Ovary (tissue), 9 donors: ENCODE results near the gene IL23R. TPM values are rescaled to one million over a fixed set of nuclear protein-coding genes. Genes with fewer than 3 reads are reported as not detected.
A peak's percentile ranks its signal among the peaks of the same experiment; 100 is the strongest.

Experiments
- DNase-seq, 5 donors: peaks; one replicate each; pipeline ENCODE4 v3.0.0-alpha.2; 2019 to 2020
- H3K27ac ChIP-seq, 2 donors: fragments of 200-600 bp; one replicate each; pipeline versions ENCODE4 v1.5.1 to v1.8.0; 2019 to 2022
- H3K27me3 ChIP-seq: fragments of 200-600 bp; one replicate; pipeline ENCODE4 v1.8.0; 2022
- H3K36me3 ChIP-seq: fragments of 200-600 bp; sonication (generic); one replicate; pipeline ENCODE4 v1.5.1; 2019
- H3K4me1 ChIP-seq: one replicate; pipeline ENCODE4 v1.8.1; 2013; ENCODE audit warnings: mild to moderate bottlenecking, moderate library complexity; ENCODE audit not compliant: insufficient read depth
- H3K4me3 ChIP-seq: fragments of 200-600 bp; sonication (generic); one replicate; pipeline ENCODE4 v1.5.1; 2017
- H3K9me3 ChIP-seq, 2 donors: fragments of 200-600 bp in 1 of 2; sonication (generic) in 1 of 2; one replicate each; pipeline versions ENCODE4 v1.5.1 to v1.8.1; 2013 to 2019; ENCODE audit warnings: mild to moderate bottlenecking in 1 of 2, moderate library complexity in 1 of 2
- EP300 ChIP-seq: sonication (generic); formaldehyde crosslinking; IDR thresholded peaks from one replicate; pipeline ENCODE4 v1.6.1; 2017; ENCODE audit warnings: antibody characterized with exemption
- POLR2A ChIP-seq: fragments of 450-650 bp; IDR thresholded peaks from one replicate; pipeline ENCODE4 v1.6.1; 2017; ENCODE audit warnings: antibody characterized with exemption, mild to moderate bottlenecking, moderate library complexity
- WGBS, 3 donors: extraction: QIAGEN DNeasy Blood & Tissue Kit in 1 of 3; methylation state at CpG; one replicate each; pipeline versions ENCODE4 v1.1.5 to v1.1.7; 2013 to 2017; 5-methylcytosine and 5-hydroxymethylcytosine counted together
- intact Hi-C, 4 donors: fragments of 100-400 bp; cut with DNase I; formaldehyde crosslinking; loops; one replicate each; pipeline versions ENCODE4 v1.11.0 to v1.15.1; 2022 to 2023
- polyA plus RNA-seq, 2 donors: library from polyadenylated mRNA; stranded (reverse); fragments of 200-250 nt in 1 of 2; fragments of 350-450 nt in 1 of 2; fragmentation: Illumina TruSeq in 1 of 2; extraction: RNeasy Lipid Tissue Mini Kit (QIAGEN cat#74804) in 1 of 2; gene quantifications; one replicate each; pipeline ENCODE4 v1.2.3, GENCODE V29; 2013 to 2014
- total RNA-seq, 7 donors: library from RNA; depleted of rRNA in 2 of 7; stranded (reverse); fragments of >200 nt in 2 of 7; fragmentation: NEBNext Ultra II Directional in 3 of 7; extraction: Animal tissue kit (Norgen Biotek cat#: 25700) in 3 of 7; gene quantifications; one replicate each; pipeline versions ENCODE4 v1.1.0 to v1.2.4, GENCODE V29; 2016 to 2023
- TF ChIP-seq, protein P1 (sequence below), 3 donors: fragments of 450-650 bp in 2 of 3; fragments of 200-600 bp in 1 of 3; IDR thresholded peaks; one replicate each; pipeline versions ENCODE4 v1.5.1 to v1.8.0; 2016 to 2022; ENCODE audit warnings: antibody characterized with exemption in 3 of 3, mild to moderate bottlenecking in 1 of 3
- donor health status: DM: no; HTN: no; CAD: no; lungs with moderate emphysema.
- donor health status: DM: no; HTN: no; CAD: no.
- donor health status: Bipolar disorder and iron deficiency.
- donor health status: DM: yes; HTN: yes; CAD: no.
- donor health status: DM: no; HTN: no; CAD: no.
- donor health status: DM: yes; HTN: yes; CAD: no.

The IL23R gene
- total and polyA plus RNA-seq, 9 donors = 0.02 to 0.68 TPM; not detected in 7

DNA sequence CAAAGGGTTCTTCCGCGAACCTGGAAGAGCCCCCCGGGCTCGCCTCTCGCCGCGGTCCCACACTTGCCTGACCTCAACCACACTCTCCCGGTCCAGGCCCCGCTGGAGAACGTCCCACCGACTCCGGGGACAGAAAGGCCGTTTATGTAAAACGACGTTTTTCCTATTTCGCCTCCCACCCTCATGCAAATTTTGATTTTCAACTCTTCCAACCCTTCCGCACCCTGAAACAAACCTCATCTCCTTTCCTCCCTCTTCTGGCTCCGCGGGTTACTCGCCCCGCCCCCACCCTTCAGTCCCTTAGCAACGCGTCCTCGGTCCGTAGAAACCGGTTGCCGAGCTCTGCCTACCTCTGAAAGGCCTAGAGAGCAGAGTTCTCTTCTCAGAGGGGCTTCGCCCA lies 31.6 kb upstream of the IL23R start, which contains the start of gene C1orf141:
Gene C1orf141, minus strand, starts transcription at position 276 of the 400 bp plus-strand sequence. CDS start 7,730 bp downstream, outside the sequence.
- no peaks in the 10 kb centered on the region for H3K4me1 ChIP-seq
- TF ChIP-seq, protein P1, sequence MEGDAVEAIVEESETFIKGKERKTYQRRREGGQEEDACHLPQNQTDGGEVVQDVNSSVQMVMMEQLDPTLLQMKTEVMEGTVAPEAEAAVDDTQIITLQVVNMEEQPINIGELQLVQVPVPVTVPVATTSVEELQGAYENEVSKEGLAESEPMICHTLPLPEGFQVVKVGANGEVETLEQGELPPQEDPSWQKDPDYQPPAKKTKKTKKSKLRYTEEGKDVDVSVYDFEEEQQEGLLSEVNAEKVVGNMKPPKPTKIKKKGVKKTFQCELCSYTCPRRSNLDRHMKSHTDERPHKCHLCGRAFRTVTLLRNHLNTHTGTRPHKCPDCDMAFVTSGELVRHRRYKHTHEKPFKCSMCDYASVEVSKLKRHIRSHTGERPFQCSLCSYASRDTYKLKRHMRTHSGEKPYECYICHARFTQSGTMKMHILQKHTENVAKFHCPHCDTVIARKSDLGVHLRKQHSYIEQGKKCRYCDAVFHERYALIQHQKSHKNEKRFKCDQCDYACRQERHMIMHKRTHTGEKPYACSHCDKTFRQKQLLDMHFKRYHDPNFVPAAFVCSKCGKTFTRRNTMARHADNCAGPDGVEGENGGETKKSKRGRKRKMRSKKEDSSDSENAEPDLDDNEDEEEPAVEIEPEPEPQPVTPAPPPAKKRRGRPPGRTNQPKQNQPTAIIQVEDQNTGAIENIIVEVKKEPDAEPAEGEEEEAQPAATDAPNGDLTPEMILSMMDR (IDR thresholded peaks at IDR 0.05) = no peak
- TF ChIP-seq EP300 (no peak), POLR2A (no peak)
- intact Hi-C loops = no loop called here
- peak within 1 kb of the TSS; percentile 5 for H3K4me3 ChIP-seq
- 10 to 18% (median 10%) methylated on average over 28 of the region's 28 CpGs for WGBS, 3 donors
- H3K27me3 ChIP-seq = no peaks in the 10 kb centered on the region
- DNase-seq = peak in 3 of 5 donors; percentile 23 to 41 (median 30)
- no peaks in the 10 kb centered on the region for H3K36me3 ChIP-seq
- no peak within 1 kb of the TSS for H3K27ac ChIP-seq
- H3K9me3 ChIP-seq = no peaks in the 10 kb centered on the region

DNA sequence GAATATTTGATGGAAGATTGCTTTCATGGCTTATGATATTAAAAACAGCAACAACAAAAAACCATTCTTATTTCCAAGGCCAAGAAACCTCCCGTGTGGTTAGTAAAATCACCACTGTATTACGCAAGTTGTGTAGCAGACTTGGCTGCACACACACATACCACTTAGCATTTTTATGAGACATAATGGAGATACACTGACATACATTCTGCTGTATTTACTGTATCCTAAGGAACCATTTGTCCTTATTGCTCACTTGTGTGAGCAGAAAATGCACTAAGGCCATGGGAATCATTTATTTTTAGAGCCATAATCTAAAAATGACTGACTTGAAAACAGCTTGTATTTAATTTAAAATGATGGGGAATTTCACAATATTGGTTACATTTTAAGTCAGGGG lies 30.9 kb upstream of the IL23R start:
- no peak overlapping the region for H3K4me3 ChIP-seq
- 18 to 31% (median 21%) methylated on average over 2 of the region's 2 CpGs for WGBS, 3 donors

DNA sequence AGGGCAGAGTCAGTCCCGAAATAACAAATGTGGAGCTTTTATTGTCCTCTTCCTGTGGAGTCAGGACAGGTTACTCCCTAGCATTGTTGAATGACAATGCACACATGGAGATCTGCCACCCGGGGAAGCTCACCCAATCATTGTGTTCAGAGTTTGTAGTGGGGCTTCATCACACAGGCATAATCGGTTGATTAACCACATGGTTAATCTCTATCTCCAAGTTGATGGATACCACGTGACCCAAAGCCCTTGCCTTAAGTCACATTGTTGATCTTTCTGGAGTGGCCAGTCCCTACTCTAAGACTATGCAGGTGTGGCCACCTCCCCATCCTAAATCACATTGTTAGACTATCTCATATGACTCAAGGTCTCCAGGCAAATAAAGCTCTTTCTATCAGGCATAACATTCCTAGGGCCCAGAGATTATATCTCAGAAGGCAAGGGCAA lies 28.9 kb upstream of the IL23R start:
- Histone ChIP-seq H3K27ac (no peak overlapping the region), H3K9me3 (no peaks in the 10 kb centered on the region), H3K36me3 (no peaks in the 10 kb centered on the region), H3K4me1 (no peaks in the 10 kb centered on the region), H3K27me3 (no peaks in the 10 kb centered on the region), H3K4me3 (no peak overlapping the region)
- 75 to 79% (median 76%) methylated on average over 4 of the region's 4 CpGs for WGBS, 3 donors
- DNase-seq = no peak
- no peak for TF ChIP-seq EP300
- no peak for TF ChIP-seq POLR2A
- TF ChIP-seq, protein P1 (IDR thresholded peaks at IDR 0.05) = no peak
- intact Hi-C loops = no loop called here

More for the DNA sequence above, 30.9 kb upstream of the IL23R start:
- Histone ChIP-seq H3K27me3 (no peaks in the 10 kb centered on the region), H3K9me3 (no peaks in the 10 kb centered on the region), H3K4me1 (no peaks in the 10 kb centered on the region), H3K27ac (no peak overlapping the region), H3K36me3 (no peaks in the 10 kb centered on the region)
- intact Hi-C loops = no loop called here
- no peak for TF ChIP-seq EP300
- TF ChIP-seq, protein P1 (IDR thresholded peaks at IDR 0.05) = no peak
- no peak for TF ChIP-seq POLR2A
- no peak for DNase-seq

DNA sequence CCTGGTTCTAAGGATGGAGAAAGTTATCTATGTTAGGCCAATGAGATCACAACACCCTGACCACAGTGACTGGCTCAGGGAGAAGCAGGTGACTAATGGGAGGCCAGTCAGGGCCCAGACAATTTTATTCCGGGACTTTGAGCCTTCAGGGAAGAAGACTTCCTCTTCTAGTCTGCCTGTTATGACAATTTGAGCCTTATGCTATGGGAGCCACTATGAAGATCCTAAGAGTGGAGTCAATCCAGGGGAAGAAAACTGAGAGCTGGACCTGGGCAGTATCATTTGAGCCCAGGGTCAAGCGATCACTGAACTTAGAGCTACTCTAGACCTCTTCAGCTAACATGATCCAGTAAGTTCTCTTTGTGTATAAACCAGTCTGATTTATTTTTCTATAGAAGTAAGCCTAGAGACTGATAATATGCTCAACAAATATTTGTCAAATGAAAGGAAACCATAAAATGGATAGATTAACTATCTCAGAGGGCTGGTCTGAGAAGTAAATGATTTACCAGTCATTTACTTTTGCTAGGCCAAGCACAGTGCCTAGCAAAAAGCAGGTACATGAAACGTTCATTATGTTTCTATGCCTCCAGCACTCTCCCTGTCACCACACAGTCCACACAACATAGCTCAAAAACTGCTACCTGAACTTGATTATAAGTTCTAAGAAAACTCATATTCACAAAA lies 27.3 kb upstream of the IL23R start:
- Histone ChIP-seq H3K4me3 (no peak overlapping the region), H3K4me1 (no peaks in the 10 kb centered on the region), H3K9me3 (no peaks in the 10 kb centered on the region), H3K36me3 (no peaks in the 10 kb centered on the region), H3K27me3 (no peaks in the 10 kb centered on the region), H3K27ac (no peak overlapping the region)
- no peak for TF ChIP-seq EP300
- no peak for TF ChIP-seq POLR2A
- TF ChIP-seq, protein P1 (IDR thresholded peaks at IDR 0.05) = no peak
- WGBS, 3 donors = 92 to 98% (median 96%) methylated on average over 3 of the region's 3 CpGs
- no peak for DNase-seq
- intact Hi-C loops = no loop called here
